Hematopoietic multipotent progenitor cell treated with erythropoietin and hydrocortisone succinate and interleukin-3 and kit ligand, for 15 days (in vitro differentiated cells): Measurements from ENCODE around the gene CARMIL3.
"Not testable (repeated sequence)": the region's sequence is repeated elsewhere in the genome, so short reads cannot be mapped to it uniquely, and the experiment has no call there.

Source experiments
- DNase-seq: peaks from one replicate; pipeline ENCODE4 v3.0.0-alpha.2; 2015; ENCODE audit warnings: low spot score

Gene CARMIL3

GRCh38 chr14:24051789-24052655, at the start of gene CARMIL3:
Gene CARMIL3 (plus strand): TSS chr14:24052009. CDS start chr14:24052154, 145 bp downstream.
- peak; percentile 8 for DNase-seq

DNA sequence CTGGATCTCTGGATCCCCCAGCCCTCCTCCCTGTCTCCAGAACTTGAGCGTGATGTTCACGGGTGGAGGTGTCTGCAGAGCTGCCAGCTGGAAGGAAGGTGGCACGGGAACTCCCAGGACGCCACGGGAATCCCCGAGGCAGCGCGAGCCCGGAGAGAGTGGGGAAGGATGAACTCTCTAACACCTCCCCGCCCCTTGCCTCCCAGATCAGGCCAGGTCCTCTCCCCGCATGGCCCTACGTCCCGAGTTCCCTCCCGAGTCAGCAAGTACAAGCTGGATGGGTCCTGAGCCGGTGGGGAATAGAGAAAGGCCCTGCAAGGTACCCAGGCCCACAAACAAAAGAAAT, 45.4 kb upstream of the CARMIL3 start:
- not testable (repeated sequence) for DNase-seq

GRCh38 chr14:24006817-24007652, 44.8 kb upstream of the CARMIL3 start:
- peak; percentile 58 for DNase-seq

- DNase-seq: no peak
These were observed 40.8 kb upstream of the CARMIL3 start for GRCh38 chr14:24011051-24011450.

DNA sequence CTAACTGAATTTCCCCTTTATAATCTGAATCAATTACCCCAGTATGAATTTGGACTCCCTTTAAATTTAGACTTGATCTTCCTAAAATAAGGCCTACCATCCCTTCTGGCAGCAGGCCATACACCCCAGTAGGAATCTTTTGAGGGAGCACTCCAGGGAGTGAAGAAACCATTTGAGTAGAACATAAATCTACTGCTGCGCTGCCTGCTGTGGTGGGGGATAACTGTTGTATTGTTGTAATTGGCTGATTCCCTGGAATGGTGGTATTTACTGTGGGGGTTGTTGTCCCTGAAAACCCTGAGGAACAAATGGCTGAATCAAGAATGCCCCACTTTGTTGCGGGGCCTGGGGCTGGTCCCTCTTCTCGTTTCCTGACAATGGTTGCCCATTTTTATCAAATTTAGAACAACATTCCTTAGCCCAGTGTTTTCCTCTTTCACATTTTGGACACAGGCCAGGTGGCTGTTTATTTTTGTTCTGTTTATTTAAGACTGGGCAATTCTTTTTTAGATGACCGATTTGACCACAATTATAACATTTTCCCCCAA, 39.0 kb upstream of the CARMIL3 start:
- DNase-seq: not testable (repeated sequence)

GRCh38 chr14:24013654-24014514, 37.9 kb upstream of the CARMIL3 start:
- DNase-seq: peak; percentile 86

GRCh38 chr14:24015745-24016144, 36.1 kb upstream of the CARMIL3 start:
- not testable (repeated sequence) for DNase-seq

DNA sequence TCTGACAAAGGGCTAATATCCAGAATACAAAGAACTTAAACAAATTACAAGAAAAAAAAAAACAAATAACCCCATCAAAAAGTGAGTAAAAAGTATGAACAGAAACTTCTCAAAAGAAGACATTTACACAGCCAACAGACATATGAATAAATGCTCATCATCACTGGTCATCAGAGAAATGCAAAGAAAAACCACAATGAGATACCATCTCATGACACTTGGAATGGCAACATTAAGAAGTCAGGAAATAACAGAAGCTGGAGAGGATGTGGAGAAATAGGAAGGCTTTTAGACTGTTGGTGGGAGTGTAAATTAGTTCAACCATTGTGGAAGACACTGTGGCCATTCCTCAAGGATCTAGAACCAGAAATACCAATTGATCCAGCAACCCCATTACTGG, 32.8 kb upstream of the CARMIL3 start:
- DNase-seq: not testable (repeated sequence)

GRCh38 chr14:24019944-24020343, 31.9 kb upstream of the CARMIL3 start:
- DNase-seq: not testable (repeated sequence)

DNA sequence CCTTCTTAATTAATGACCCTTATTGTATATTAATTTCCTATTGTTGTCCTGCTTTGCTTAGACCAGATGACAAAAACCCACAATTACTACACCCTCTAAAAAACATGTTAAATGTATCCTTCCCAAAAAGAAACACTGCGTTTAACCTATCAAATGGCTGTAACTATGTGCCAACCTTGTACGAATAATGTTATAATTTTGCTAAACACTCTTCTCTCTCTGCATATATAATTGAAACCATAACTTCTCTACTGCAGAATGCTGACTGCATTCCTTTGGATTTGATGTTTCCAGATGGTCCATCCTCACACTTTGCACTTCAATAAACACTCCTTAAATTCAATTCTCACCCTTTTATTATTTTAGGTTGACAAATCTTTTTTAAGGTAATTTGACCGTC, 31.3 kb upstream of the CARMIL3 start:
- not testable (repeated sequence) for DNase-seq

DNA sequence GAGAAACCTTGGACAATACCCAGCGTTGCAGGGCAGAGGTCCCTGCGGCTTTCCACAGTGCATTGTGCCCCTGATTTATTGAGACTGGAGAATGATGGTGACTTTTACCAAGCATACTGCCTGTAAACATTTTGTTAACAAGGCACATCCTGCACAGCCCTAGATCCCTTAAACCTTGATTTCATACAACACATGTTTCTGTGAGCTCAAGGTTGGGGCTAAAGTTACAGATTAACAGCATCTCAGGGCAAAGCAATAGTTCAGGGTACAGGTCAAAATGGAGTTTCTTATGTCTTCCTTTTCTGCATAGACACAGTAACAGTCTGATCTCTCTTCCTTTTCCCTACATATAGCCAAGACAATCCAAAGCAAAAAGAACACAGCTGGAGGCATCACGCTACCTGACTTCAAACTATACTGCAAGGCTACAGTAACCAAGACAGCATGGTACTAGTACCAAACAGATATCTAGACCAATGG, 26.8 kb upstream of the CARMIL3 start:
- not testable (repeated sequence) for DNase-seq

DNA sequence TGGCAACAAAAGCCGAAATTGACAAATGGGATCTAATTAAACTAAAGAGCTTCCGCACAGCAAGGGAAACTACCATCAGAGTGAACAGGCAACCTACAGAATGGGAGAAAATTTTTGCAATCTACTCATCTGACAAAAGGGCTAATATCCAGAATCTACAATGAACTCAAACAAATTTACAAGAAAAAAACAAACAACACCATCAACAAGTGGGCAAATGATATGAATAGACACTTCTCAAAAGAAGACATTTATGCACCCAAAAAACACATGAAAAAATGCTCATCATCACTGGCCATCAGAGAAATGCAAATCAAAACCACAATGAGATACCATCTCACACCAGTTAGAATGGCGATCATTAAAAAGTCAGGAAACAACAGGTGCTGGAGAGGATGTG, 22.1 kb upstream of the CARMIL3 start:
- DNase-seq: not testable (repeated sequence)

DNA sequence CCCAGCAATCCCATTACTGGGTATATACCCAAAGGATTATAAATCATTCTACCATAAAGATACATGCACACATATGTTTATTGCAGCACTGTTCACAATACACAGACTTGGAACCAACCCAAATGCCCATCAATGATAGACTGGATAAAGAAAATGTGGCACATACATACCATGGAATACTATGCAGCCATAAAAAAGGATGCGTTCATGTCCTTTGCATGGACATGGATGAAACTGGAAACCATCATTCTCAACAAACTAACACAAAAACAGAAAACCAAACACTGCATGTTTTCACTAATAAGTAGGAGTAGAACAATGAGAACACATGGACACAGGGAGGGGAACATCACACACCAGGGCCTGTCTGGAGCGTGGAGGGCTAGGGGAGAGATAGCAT, 20.5 kb upstream of the CARMIL3 start:
- not testable (repeated sequence) for DNase-seq

DNA sequence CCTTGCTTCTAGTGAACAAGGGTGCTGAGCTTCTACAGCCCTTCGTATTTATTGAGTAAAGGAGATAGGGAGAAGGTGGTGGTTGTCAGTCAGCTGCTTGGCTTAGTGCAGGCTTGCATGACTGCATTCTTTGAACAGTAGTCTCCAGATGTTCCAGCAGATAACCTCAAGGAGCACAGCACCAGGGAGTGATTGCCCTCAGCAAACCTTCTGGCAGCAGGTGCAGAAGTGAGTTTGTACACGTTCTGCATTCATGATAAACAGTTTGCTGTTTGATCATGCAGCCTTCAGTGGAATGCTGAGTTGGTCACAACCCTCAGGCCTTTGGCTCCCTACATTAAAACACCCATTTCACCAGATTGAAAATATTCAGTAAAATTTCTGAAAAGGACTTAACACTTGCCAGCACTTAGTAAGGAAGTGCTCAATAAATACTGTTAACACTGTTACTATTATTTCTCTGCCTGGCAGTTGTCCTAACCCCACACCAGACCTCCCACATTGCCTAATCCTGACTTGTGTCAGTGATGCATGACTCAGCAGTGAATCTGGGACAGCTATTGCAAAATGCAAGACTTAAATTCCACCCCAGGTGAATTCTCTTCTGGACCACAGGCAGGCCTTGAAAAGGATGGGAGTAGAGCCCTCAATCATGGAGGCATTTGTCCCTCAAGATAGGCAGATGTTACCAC, 18.9 kb upstream of the CARMIL3 start:
- no peak for DNase-seq

DNA sequence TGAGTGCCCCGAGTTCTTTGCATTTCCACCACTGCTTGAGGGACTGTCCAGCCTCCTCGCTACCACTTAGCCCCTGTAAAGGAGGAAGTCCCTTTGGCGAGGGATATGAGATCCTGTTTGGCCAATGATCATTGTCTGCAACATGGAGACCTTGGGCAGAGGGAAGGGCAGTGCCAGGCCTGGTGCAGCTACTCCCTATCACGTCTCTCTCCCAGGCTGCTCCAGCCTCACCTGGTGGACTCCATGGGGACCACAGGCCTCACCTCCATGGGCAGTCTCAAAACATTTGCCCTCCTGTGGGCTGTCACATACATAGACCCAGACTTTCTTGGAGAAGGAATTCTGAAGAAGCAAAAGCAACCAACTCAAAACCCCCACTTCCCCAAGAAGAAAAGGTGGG, 16.0 kb upstream of the CARMIL3 start:
- not testable (repeated sequence) for DNase-seq

DNA sequence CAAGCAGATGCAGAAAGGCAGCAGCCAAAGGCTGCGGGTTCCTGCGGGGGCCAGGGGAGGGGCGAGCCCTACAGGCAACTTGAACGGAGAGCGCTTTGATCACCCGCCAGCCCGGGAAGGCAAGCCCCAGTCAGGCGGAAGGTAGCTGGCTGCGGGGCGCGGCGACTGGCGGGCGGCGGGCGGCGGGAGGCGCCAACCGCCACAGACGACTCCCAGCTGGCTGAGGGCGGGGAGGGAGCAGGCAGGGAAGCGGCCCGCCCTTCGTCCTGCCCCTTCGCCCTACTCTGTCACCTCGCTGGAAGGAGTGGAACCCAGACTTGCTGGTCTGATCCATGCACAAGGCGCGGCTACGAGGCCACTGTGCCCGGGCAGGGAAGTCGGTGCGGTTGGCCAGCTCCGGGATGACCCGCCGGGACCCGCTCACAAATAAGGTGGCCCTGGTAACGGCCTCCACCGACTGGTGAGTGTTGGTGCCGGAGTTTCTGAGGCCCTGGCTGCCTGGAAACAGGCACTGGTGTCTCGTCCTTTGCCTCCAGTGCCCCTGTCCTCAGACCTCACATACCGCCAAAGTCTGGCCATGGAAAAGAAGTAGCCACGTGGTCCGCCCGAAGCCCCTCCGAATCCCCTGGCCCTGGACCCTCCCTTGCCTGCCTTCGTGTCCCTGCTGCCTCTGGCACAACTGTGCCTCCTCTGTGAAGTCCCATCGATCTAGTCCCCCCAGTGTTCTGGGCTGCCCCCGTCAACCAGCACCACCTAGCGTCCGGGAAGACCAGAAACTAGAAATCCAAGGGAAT, 15.4 kb upstream of the CARMIL3 start:
- DNase-seq: peak; percentile 73

DNA sequence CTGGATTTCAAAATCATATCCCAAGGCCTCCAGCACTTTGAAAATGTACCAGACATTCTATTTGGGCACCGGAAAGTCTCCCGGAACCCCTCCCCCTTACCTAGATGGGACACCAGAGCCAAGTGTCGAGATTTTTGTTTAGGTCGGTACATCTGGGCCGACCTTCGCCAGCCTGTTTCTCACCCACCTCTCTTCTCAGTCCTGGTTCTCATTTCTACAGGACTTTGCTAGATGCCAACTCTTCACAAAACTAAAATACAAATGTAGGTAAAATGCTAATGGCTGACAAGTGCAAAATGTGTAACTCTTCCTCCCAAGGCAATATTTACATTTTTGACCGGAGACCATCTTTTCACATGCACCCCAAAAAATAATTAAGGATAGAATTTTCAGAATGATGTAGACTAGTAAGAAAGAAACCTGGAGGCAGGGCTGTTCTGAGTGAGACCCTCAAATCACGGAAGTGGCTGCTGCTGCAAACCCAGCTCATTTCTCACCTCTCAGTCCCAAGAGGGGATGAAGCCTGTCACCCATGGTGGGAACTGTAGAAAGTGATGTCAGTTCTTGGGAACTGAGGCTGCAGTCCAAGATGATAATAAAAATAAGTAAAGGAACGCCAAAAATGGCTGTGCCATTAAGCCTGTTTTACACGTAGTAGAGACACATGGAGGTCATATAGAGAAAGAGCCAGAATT, 14.7 kb upstream of the CARMIL3 start:
- not testable (repeated sequence) for DNase-seq

DNA sequence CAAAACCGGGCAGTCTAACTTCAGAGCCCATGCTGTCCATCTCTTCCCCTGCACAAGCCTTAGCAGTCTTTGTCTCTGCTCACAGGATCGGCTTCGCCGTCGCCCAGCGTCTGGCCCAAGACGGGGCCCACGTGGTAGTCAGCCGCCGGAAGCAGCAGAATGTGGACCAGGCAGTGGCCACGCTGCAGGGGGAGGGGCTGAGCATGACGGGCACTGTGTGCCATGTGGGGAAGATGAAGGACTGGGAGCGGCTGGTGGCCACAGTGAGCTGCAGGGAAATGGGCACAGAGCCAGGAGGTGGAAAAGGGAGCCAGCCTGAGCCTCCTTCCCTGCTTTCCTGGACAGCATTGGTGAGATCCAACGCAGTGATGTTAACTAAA, 14.2 kb upstream of the CARMIL3 start:
- DNase-seq: no peak

DNA sequence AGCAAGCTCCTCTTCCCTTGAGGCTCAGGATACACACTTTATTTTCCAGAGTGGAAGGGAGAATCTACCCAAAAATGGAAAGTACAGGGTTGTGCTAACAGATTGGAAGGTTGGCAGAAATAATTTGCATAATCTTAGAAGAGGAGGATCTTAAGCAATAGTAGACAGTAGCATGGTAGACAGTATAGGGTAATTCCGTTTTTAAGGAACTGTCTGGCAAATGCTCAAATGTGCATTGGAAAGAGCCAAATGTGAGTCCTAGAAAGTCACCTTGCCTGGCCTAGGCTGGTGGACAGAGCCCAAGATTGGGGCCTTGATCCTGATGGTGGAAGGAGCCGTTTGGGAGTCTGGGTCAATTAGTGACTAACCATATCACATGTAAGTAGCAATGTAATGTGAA, 13.1 kb upstream of the CARMIL3 start:
- DNase-seq: no peak

- DNase-seq: no peak
These were observed 11.1 kb upstream of the CARMIL3 start for GRCh38 chr14:24040692-24041091.
